GM12878 (cell line): ENCODE measurements around the gene RAD51B. TPM values are rescaled to one million over a fixed set of nuclear protein-coding genes. Genes with fewer than 3 reads are reported as not detected.

Experiments
- ATAC-seq: fragments of 200-7000 bp; cut with Tn5 transposase; 3 replicates; pipeline ENCODE4 v1.9.1; 2020; ENCODE audit warnings: mild to moderate bottlenecking, moderate library complexity
- BruUV-seq: library from RNA; stranded (reverse); fragments of 400-500 nt; replicated peaks from 2 replicates; lab custom pipeline; 2021; lab: Mats Ljungman, UMichigan
- CTCF ChIA-PET: fragments of 300-600 bp; sonication (Branson Sonifier 250); formaldehyde crosslinking; extraction: SDS; loops from one replicate; lab custom pipeline; 2021; ENCODE audit warnings: inconsistent platforms; lab: Yijun Ruan, JAX
- POLR2A ChIA-PET: fragments of 350-600 bp; formaldehyde crosslinking; extraction: SDS; loops from one replicate; lab custom pipeline; 2021; ENCODE audit warnings: inconsistent platforms; lab: Charles Lee
- RAD21 ChIA-PET: fragments of 300-600 bp; sonication (Branson Sonifier 250); formaldehyde crosslinking; loops from one replicate; lab custom pipeline; 2023; ENCODE audit warnings: antibody characterized with exemption; ENCODE audit not compliant: unreplicated experiment; lab: Charles Lee
- SMC1A ChIA-PET: fragments of 300-600 bp; sonication (Branson Sonifier 250); formaldehyde crosslinking; loops from one replicate; lab custom pipeline; 2023; ENCODE audit not compliant: unreplicated experiment, uncharacterized antibody; lab: Charles Lee
- DNase-seq: peaks from one replicate; pipeline ENCODE4 v3.0.0-alpha.2; 2011; ENCODE audit warnings: low read depth, low spot score
- FAIRE-seq: peaks from 3 replicates; lab custom pipeline; 2011; peaks lifted over from hg19 to GRCh38; lab: Jason Lieb, UNC
- H2AFZ ChIP-seq: 2 replicates; pipeline ENCODE4 v1.6.0; 2011; ENCODE audit warnings: low read depth, low read length, control low read depth; ENCODE audit not compliant: control insufficient read depth
- H3K27ac ChIP-seq: 2 replicates; pipeline ENCODE4 v1.5.1; 2011; ENCODE audit warnings: control low read depth; ENCODE audit not compliant: control insufficient read depth, insufficient read depth
- H3K27me3 ChIP-seq, 2 experiments: replicated peaks in 1 of 2; 2 replicates each; pipeline versions ENCODE4 v1.6.0 to v1.6.1; 2011; ENCODE audit warnings: low read length in 1 of 2; ENCODE audit not compliant: control insufficient read depth in 2 of 2, insufficient read depth in 2 of 2
- H3K36me3 ChIP-seq, 2 experiments: 2 replicates each; pipeline ENCODE4 v1.5.1; 2011; ENCODE audit warnings: low read length in 1 of 2; ENCODE audit not compliant: control insufficient read depth in 2 of 2, insufficient read depth in 2 of 2
- H3K4me1 ChIP-seq: 2 replicates; pipeline ENCODE4 v1.6.1; 2011; ENCODE audit warnings: mild to moderate bottlenecking, low read length, moderate library complexity, mixed read lengths; ENCODE audit not compliant: control insufficient read depth, insufficient read depth
- H3K4me2 ChIP-seq: 2 replicates; pipeline ENCODE4 v1.6.0; 2011; ENCODE audit warnings: control low read depth; ENCODE audit not compliant: control insufficient read depth, insufficient read depth
- H3K4me3 ChIP-seq: fragments of 200-600 bp; sonication (generic); 2 replicates; pipeline ENCODE4 v1.5.1; 2016
- H3K79me2 ChIP-seq: 2 replicates; pipeline ENCODE4 v1.6.0; 2011; ENCODE audit warnings: low read length; ENCODE audit not compliant: control insufficient read depth, insufficient read depth
- H3K9ac ChIP-seq: 2 replicates; pipeline ENCODE4 v1.8.0; 2011; ENCODE audit warnings: low read length, control low read depth, mixed read lengths; ENCODE audit not compliant: control insufficient read depth, insufficient read depth
- H3K9me3 ChIP-seq: replicated peaks from 3 replicates; pipeline ENCODE4 v1.5.1; 2011; ENCODE audit warnings: mild to moderate bottlenecking, low read length; ENCODE audit not compliant: control insufficient read depth, insufficient read depth
- H4K20me1 ChIP-seq: 2 replicates; pipeline ENCODE4 v1.6.0; 2011; ENCODE audit not compliant: control insufficient read depth, insufficient read depth
- ASH2L ChIP-seq: fragments of 300-600, 200-600 bp; sonication (generic); IDR thresholded peaks from 2 replicates; pipeline ENCODE4 v1.6.1; 2017; ENCODE audit warnings: low read depth, mild to moderate bottlenecking, borderline replicate concordance
- CEBPB ChIP-seq, 2 experiments: fragments of 150-350 bp in 1 of 2; IDR thresholded peaks; 2 replicates each; pipeline ENCODE4 v1.6.1; 2012 to 2014; ENCODE audit warnings: low read depth in 2 of 2, low read length in 2 of 2, borderline replicate concordance in 1 of 2, inconsistent platforms in 1 of 2
- CREM ChIP-seq: IDR thresholded peaks from 2 replicates; pipeline ENCODE4 v1.6.1; 2014; ENCODE audit warnings: antibody characterized with exemption, low read depth
- E2F4 ChIP-seq: IDR thresholded peaks from 2 replicates; pipeline ENCODE4 v1.6.1; 2012; ENCODE audit warnings: low read depth, low read length, improper control_type of control experiment
- EED ChIP-seq: sonication (generic); IDR thresholded peaks from 2 replicates; pipeline ENCODE4 v1.6.1; 2016; ENCODE audit warnings: antibody characterized with exemption, low read depth
- MEF2B ChIP-seq: fragments of 450-650 bp; IDR thresholded peaks from 2 replicates; pipeline ENCODE4 v1.6.1; 2018; ENCODE audit warnings: mild to moderate bottlenecking, moderate library complexity; ENCODE audit not compliant: partially characterized antibody, poor library complexity, severe bottlenecking
- NRF1 ChIP-seq: conservative IDR thresholded peaks from 2 replicates; pipeline ENCODE4 v1.6.1; 2011; ENCODE audit warnings: mild to moderate bottlenecking, low read depth, low read length, improper control_type of control experiment
- POLR2AphosphoS5 ChIP-seq: IDR thresholded peaks from 2 replicates; pipeline ENCODE4 v1.6.1; 2011; ENCODE audit warnings: mild to moderate bottlenecking, low read length, inconsistent platforms
- RBBP5 ChIP-seq: fragments of 200-600 bp; sonication (generic); conservative IDR thresholded peaks from 2 replicates; pipeline ENCODE4 v1.6.1; 2016
- STAT1 ChIP-seq: fragments of 450-650 bp; conservative IDR thresholded peaks from 2 replicates; pipeline ENCODE4 v1.6.1; 2014; ENCODE audit warnings: antibody characterized with exemption, mild to moderate bottlenecking
- ZNF217 ChIP-seq: fragments of 450-650 bp; IDR thresholded peaks from 2 replicates; pipeline ENCODE4 v1.6.1; 2017; ENCODE audit warnings: antibody characterized with exemption, mild to moderate bottlenecking
- ZNF384 ChIP-seq: IDR thresholded peaks from 2 replicates; pipeline ENCODE4 v1.6.1; 2012; ENCODE audit warnings: low read depth, mild to moderate bottlenecking, low read length, improper control_type of control experiment, borderline replicate concordance
- WGBS: methylation state at CpG from one replicate; pipeline ENCODE4 v1.1.6; 2016; ENCODE audit warnings: low lambda C conversion rate; ENCODE audit not compliant: insufficient replicate concordance, insufficient coverage; ENCODE audit errors: missing lambda C conversion rate; 5-methylcytosine and 5-hydroxymethylcytosine counted together
- in situ Hi-C: fragments of 300-500 bp; cut with MboI; formaldehyde crosslinking; loops from 9 replicates; pipeline ENCODE4 v1.14.3; 2018; ENCODE audit warnings: mixed read lengths
- intact Hi-C: fragments of 100-400 bp; cut with micrococcal nuclease; formaldehyde crosslinking; loops from one replicate; pipeline ENCODE4 v1.14.2; 2022; ENCODE audit not compliant: unreplicated experiment
- polyA plus RNA-seq, 11 experiments: library from polyadenylated mRNA; depleted of rRNA in 4 of 11; unstranded in 6 of 11; stranded (reverse) in 5 of 11; fragments of >200 nt; fragmentation: Nextera tagmentation in 4 of 11; fragmentation: Illumina TruSeq in 1 of 11; extraction: Ambion mirVana in 4 of 11; extraction: Trizol in 1 of 11; gene quantifications; 1 replicate in 1 of 11; 2 replicates in 10 of 11; pipeline versions ENCODE4 v1.2.1 to v1.2.3, GENCODE V29; 2011 to 2016; ENCODE audit warnings: inconsistent platforms in 2 of 11, missing spikeins in 2 of 11, low read depth in 1 of 11
- total RNA-seq, 4 experiments: library from RNA; depleted of rRNA in 3 of 4; stranded (reverse); fragments of >200 nt in 3 of 4; fragmentation: Illumina TruSeq in 1 of 4; extraction: Trizol in 1 of 4; gene quantifications; 2 replicates each; pipeline versions ENCODE4 v1.2.1 to v1.2.3, GENCODE V29; 2013 to 2021
- TF ChIP-seq, protein P1 (sequence below): fragments of 450-650 bp; IDR thresholded peaks from 2 replicates; pipeline ENCODE4 v1.6.1; 2016; ENCODE audit warnings: mild to moderate bottlenecking
- TF ChIP-seq, protein P2 (sequence below): IDR thresholded peaks from 2 replicates; pipeline ENCODE4 v1.6.1; 2011; ENCODE audit warnings: low read depth, mild to moderate bottlenecking, low read length, moderate library complexity, borderline replicate concordance; ENCODE audit errors: extremely low read depth
- TF ChIP-seq, protein P3 (sequence below): fragments of 450-650 bp; IDR thresholded peaks from 2 replicates; pipeline ENCODE4 v1.6.1; 2018; ENCODE audit warnings: borderline replicate concordance, mild to moderate bottlenecking; ENCODE audit not compliant: partially characterized antibody

RAD51B gene
- total and polyA plus RNA-seq, 10 of the 15 experiments (the other 5 are each of a cell fraction or from before 2014, with no cell fraction given), result 9.8 to 26.8 (median 21.3) TPM

GRCh38 chr14:68623307-68623706 lies 803.7 kb downstream of the RAD51B start:
- DNase-seq (no peak), ATAC-seq (no peak), FAIRE-seq (no peak)
- intact Hi-C loops, result no loop called here
- Histone ChIP-seq H3K79me2 (no peaks in the 10 kb centered on the region), H3K27ac (no peak overlapping the region), H3K4me2 (no peak overlapping the region), H3K9ac (no peak overlapping the region), H4K20me1 (no peaks in the 10 kb centered on the region), H2AFZ (0 out of 2 replicates have a peak overlapping the region, but pooled peaks have one; percentile 6), H3K36me3 (no peaks in the 10 kb centered on the region), H3K4me3 (no peak overlapping the region), H3K9me3 (peaks cover 3% of the 10 kb centered on the region; the same call in 1 of the 3 replicates), H3K27me3 (no peaks in the 10 kb centered on the region), H3K4me1 (peaks cover 10% of the 10 kb centered on the region)
- POLR2A ChIA-PET, result no interaction called here
- in situ Hi-C loops, result no loop called here
- CTCF ChIA-PET, result interaction anchor here (0.9 kb wide), 1 partner anchor 127 kb away, joined by 3 read pairs; no protein-coding TSS in a partner anchor
- SMC1A ChIA-PET, result no interaction called here
- 67% methylated on average over 3 of the region's 3 CpGs for WGBS
- RAD21 ChIA-PET, result no interaction called here
- TF ChIP-seq, protein P1, sequence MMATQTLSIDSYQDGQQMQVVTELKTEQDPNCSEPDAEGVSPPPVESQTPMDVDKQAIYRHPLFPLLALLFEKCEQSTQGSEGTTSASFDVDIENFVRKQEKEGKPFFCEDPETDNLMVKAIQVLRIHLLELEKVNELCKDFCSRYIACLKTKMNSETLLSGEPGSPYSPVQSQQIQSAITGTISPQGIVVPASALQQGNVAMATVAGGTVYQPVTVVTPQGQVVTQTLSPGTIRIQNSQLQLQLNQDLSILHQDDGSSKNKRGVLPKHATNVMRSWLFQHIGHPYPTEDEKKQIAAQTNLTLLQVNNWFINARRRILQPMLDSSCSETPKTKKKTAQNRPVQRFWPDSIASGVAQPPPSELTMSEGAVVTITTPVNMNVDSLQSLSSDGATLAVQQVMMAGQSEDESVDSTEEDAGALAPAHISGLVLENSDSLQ, result no peak
- TF ChIP-seq EED, result no peak
- no peak for TF ChIP-seq E2F4
- no peak for TF ChIP-seq ZNF217
- no peak for TF ChIP-seq POLR2AphosphoS5
- no peak for TF ChIP-seq CEBPB (IDR thresholded peaks at IDR 0.05; ENCODE audit: borderline replicate concordance in 1 of 2, low read depth in 2 of 2, low read length in 2 of 2)
- no peak for TF ChIP-seq ASH2L
- TF ChIP-seq NRF1, result no peak
- TF ChIP-seq, protein P2, sequence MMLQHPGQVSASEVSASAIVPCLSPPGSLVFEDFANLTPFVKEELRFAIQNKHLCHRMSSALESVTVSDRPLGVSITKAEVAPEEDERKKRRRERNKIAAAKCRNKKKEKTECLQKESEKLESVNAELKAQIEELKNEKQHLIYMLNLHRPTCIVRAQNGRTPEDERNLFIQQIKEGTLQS, result no peak
- TF ChIP-seq, protein P3, sequence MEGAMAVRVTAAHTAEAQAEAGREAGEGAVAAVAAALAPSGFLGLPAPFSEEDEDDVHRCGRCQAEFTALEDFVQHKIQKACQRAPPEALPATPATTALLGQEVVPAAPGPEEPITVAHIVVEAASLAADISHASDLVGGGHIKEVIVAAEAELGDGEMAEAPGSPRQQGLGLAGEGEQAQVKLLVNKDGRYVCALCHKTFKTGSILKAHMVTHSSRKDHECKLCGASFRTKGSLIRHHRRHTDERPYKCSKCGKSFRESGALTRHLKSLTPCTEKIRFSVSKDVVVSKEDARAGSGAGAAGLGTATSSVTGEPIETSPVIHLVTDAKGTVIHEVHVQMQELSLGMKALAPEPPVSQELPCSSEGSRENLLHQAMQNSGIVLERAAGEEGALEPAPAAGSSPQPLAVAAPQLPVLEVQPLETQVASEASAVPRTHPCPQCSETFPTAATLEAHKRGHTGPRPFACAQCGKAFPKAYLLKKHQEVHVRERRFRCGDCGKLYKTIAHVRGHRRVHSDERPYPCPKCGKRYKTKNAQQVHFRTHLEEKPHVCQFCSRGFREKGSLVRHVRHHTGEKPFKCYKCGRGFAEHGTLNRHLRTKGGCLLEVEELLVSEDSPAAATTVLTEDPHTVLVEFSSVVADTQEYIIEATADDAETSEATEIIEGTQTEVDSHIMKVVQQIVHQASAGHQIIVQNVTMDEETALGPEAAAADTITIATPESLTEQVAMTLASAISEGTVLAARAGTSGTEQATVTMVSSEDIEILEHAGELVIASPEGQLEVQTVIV, result no peak
- no peak for TF ChIP-seq RBBP5
- no peak for TF ChIP-seq CREM
- no peak for TF ChIP-seq STAT1
- TF ChIP-seq MEF2B, result no peak
- TF ChIP-seq ZNF384, result no peak
- BruUV-seq, result no TSS peak
